Stimulated activated CD4-positive, alpha-beta T cell treated with anti-CD3 and anti-CD28 coated beads, Interleukin-15, amount 100 ng/mL, for 48 hours (primary cell): ENCODE data around the gene LTBP1.
"Not testable (repeated sequence)": the region's sequence is repeated elsewhere in the genome, so short reads cannot be mapped to it uniquely, and the experiment has no call there.

Source experiments
- DNase-seq, 2 donors: peaks; one replicate each; pipeline ENCODE4 v3.0.0-alpha.2; 2020; ENCODE audit warnings: low read depth in 2 of 2

The LTBP1 gene

GRCh38 chr2:33038799-33039198 is 92.0 kb downstream of the LTBP1 start:
- no peak for DNase-seq

- DNase-seq = no peak
Observed at GRCh38 chr2:33040541-33040940, 93.8 kb downstream of the LTBP1 start.

GRCh38 chr2:33042265-33042664 is 95.5 kb downstream of the LTBP1 start:
- DNase-seq = no peak

GRCh38 chr2:33042819-33043218 is 96.1 kb downstream of the LTBP1 start:
- DNase-seq = no peak

- DNase-seq = no peak
Observed at GRCh38 chr2:33047939-33048338, 101.2 kb downstream of the LTBP1 start.

- DNase-seq = no peak
Observed at GRCh38 chr2:33051586-33052360, 105.0 kb downstream of the LTBP1 start.

- no peak for DNase-seq
Observed at GRCh38 chr2:33052361-33052735, 105.6 kb downstream of the LTBP1 start.

- not testable (repeated sequence) for DNase-seq
Observed at GRCh38 chr2:33052795-33053194, 106.0 kb downstream of the LTBP1 start.

- DNase-seq = no peak
Observed at GRCh38 chr2:33056170-33056569, 109.4 kb downstream of the LTBP1 start.

- DNase-seq = not testable (repeated sequence)
Observed at GRCh38 chr2:33057307-33058028, 110.7 kb downstream of the LTBP1 start.

- DNase-seq = no peak
Observed at GRCh38 chr2:33058716-33059470, 112.1 kb downstream of the LTBP1 start.

- DNase-seq = no peak
Observed at GRCh38 chr2:33059471-33060156, 112.9 kb downstream of the LTBP1 start.

- DNase-seq = no peak
Observed at GRCh38 chr2:33060405-33060804, 113.7 kb downstream of the LTBP1 start.

GRCh38 chr2:33062665-33063250 is 116.0 kb downstream of the LTBP1 start:
- no peak for DNase-seq

- no peak for DNase-seq
Observed at GRCh38 chr2:33064349-33064801, 117.6 kb downstream of the LTBP1 start.

- DNase-seq = no peak
Observed at GRCh38 chr2:33067598-33067997, 120.8 kb downstream of the LTBP1 start.

- DNase-seq = no peak
Observed at GRCh38 chr2:33068261-33068660, 121.5 kb downstream of the LTBP1 start.

GRCh38 chr2:33069894-33070651 is 123.3 kb downstream of the LTBP1 start:
- DNase-seq = peak; percentile 39 to 44

- no peak for DNase-seq
Observed at GRCh38 chr2:33071591-33071990, 124.8 kb downstream of the LTBP1 start.

GRCh38 chr2:33072614-33073013 is 125.9 kb downstream of the LTBP1 start:
- DNase-seq = no peak

- no peak for DNase-seq
Observed at GRCh38 chr2:33073018-33073417, 126.3 kb downstream of the LTBP1 start.
